GOT3 (cell line): Measurements from ENCODE around the gene PFDN5.
"Not testable (repeated sequence)": the region's sequence is repeated elsewhere in the genome, so short reads cannot be mapped to it uniquely, and the experiment has no call there.

Experiments used
- DNase-seq: peaks from one replicate; lab custom pipeline; 2025; ENCODE audit warnings: mixed read lengths; lab: John Stamatoyannopoulos, UW

Gene PFDN5

GRCh38 chr12:53287741-53288216 lies 7.6 kb upstream of the PFDN5 start:
- no peak for DNase-seq

GRCh38 chr12:53288322-53288721 lies 7.0 kb upstream of the PFDN5 start:
- no peak for DNase-seq

- DNase-seq, result no peak
These were observed 5.5 kb upstream of the PFDN5 start for GRCh38 chr12:53289891-53290290.

- no peak for DNase-seq
These were observed 4.7 kb upstream of the PFDN5 start for GRCh38 chr12:53290661-53291060.

- no peak for DNase-seq
These were observed 2.9 kb upstream of the PFDN5 start for GRCh38 chr12:53292426-53292825.

GRCh38 chr12:53295891-53296219 lies 513 bp downstream of the PFDN5 start:
- DNase-seq, result no peak

- not testable (repeated sequence) for DNase-seq
These were observed 1.8 kb downstream of the PFDN5 start for GRCh38 chr12:53297106-53297505.

GRCh38 chr12:53298164-53298563 lies 2.8 kb downstream of the PFDN5 start:
- no peak for DNase-seq

GRCh38 chr12:53299101-53299453 lies 3.7 kb downstream of the PFDN5 start:
- no peak for DNase-seq

GRCh38 chr12:53299454-53300180 lies 4.3 kb downstream of the PFDN5 start, which contains the start of gene MYG1:
Gene MYG1, plus strand, starts transcription at chr12:53299695. Its CDS starts 43 bp downstream, at chr12:53299738.
- peak; percentile 63 for DNase-seq

GRCh38 chr12:53300187-53300586 lies 4.8 kb downstream of the PFDN5 start:
- no peak for DNase-seq

- no peak for DNase-seq
These were observed 7.6 kb downstream of the PFDN5 start for GRCh38 chr12:53302903-53303302.

GRCh38 chr12:53306826-53307225 lies 11.5 kb downstream of the PFDN5 start:
- DNase-seq, result no peak

- DNase-seq, result no peak
These were observed 12.9 kb downstream of the PFDN5 start for GRCh38 chr12:53308276-53308675.

- DNase-seq, result no peak
These were observed 18.7 kb downstream of the PFDN5 start for GRCh38 chr12:53313996-53314395.

- no peak for DNase-seq
These were observed 25.2 kb downstream of the PFDN5 start for GRCh38 chr12:53320352-53321195.

- DNase-seq, result no peak
These were observed 28.9 kb downstream of the PFDN5 start for GRCh38 chr12:53324113-53324778.

GRCh38 chr12:53324779-53325510 lies 29.6 kb downstream of the PFDN5 start:
- DNase-seq, result peak; percentile 66

- DNase-seq, result no peak
These were observed 30.2 kb downstream of the PFDN5 start for GRCh38 chr12:53325511-53326061.

GRCh38 chr12:53326460-53327185 lies 31.3 kb downstream of the PFDN5 start:
- no peak for DNase-seq

- DNase-seq, result no peak
These were observed 32.2 kb downstream of the PFDN5 start for GRCh38 chr12:53327435-53328042.
